Choroid plexus epithelial cell (primary cell): Measurements from ENCODE around the gene IL17RB.

Experiments
- DNase-seq: peaks from one replicate; pipeline ENCODE4 v3.0.0-alpha.2; 2010; ENCODE audit warnings: low read depth
- H3K4me3 ChIP-seq: 2 replicates; pipeline ENCODE4 v1.5.1; 2011; ENCODE audit warnings: low read depth, mild to moderate bottlenecking, control low read depth, low read length, moderate library complexity
- CTCF ChIP-seq: conservative IDR thresholded peaks from 2 replicates; pipeline ENCODE4 v1.5.1; 2011; ENCODE audit warnings: low read depth, mild to moderate bottlenecking, control low read depth, inconsistent platforms, low read length, moderate library complexity

The IL17RB gene

DNA sequence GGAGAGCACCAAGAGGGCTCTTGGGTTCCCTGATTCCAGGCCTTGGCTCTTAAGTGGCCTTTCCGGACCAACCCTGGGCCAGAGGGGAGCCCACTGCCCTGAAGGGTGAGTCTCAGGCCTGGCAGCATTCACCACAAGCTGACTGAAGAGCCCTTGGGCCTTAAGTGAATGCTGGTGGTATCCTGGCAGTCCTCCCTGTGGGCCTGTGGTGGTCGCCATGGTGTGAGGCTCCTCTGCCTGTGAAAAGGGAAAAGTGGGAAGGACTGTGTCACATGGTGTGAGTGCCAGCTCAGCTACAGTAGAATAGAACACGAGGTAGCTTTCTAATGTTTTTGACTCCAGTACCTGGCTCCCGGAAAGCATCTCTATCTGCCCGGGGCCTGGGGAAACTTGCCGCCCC, 15.4 kb upstream of the IL17RB start:
- TF ChIP-seq CTCF = no peak
- H3K4me3 ChIP-seq = no peak overlapping the region
- DNase-seq = no peak

DNA sequence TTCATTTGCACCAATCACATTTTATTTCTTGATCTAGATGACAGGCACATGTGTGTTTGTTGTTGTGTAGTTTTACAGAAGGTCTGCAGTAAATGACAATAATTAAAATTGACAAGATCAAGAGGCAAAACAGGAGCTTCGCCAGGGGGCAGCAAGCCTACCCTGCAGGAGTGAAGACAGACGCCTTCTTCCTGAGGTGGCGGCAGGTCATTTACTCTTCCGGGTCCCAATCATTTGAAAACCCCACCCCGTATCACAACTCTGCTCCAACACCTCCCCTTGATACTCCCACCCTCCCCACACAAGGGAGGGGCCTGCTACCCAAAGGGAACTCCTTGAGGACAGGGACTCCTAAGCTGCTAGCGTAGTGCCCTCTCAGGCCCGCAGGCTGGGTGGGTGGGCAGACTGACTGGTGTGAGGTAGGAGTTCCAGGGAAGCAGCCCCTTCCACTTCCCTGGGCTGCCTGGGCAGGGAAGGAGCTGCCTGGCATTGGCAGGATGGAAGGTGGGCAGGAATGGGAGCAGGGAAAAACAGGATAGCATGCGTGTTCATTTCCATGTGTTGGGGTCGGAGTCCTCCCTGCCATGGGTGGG, 13.2 kb upstream of the IL17RB start:
- no peak for TF ChIP-seq CTCF
- H3K4me3 ChIP-seq = no peak overlapping the region
- DNase-seq = no peak

DNA sequence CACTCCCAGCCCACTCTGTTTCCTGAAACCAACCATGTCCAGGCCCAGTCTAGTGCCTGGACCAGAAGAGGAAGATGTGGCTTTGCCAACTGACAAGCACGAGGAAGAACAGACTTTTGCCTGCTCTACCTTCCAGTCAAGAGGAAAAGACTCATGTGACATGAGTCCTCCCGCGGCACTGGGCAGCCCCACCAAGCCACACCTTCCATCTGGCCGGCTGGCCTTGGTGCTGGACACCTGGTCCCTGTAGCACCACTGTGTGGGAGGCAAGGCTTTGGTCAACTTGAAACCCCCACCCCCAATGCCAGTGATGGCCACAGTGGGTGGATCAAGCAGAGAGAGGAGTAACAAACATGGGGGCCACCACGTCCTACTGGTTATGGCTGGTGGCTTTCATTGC, 12.7 kb upstream of the IL17RB start:
- TF ChIP-seq CTCF = no peak
- no peak overlapping the region for H3K4me3 ChIP-seq
- DNase-seq = no peak

- no peak for DNase-seq
- TF ChIP-seq CTCF = no peak
- no peak overlapping the region for H3K4me3 ChIP-seq
Observed at GRCh38 chr3:53834429-53835095, 11.8 kb upstream of the IL17RB start.

DNA sequence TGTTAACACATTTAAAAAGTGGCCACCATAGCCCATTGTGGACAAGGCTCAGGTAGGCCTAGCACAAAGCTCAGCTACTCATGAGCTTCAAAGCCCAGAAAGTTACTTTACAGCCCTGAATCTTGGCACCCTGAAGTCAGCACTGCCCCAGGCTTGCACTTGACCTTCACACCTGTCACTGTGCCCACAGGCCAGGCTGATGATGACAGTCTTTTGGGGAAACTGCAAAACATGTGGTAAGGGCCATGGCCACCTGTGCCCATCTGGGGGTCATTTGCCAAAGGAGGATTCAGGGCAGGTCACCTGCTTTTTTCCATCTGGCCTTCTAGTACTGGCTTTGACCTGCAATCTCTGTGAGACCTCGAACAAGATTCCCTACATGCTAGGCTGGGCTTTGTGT, 11.1 kb upstream of the IL17RB start:
- DNase-seq = no peak
- TF ChIP-seq CTCF = no peak
- H3K4me3 ChIP-seq = no peak overlapping the region

DNA sequence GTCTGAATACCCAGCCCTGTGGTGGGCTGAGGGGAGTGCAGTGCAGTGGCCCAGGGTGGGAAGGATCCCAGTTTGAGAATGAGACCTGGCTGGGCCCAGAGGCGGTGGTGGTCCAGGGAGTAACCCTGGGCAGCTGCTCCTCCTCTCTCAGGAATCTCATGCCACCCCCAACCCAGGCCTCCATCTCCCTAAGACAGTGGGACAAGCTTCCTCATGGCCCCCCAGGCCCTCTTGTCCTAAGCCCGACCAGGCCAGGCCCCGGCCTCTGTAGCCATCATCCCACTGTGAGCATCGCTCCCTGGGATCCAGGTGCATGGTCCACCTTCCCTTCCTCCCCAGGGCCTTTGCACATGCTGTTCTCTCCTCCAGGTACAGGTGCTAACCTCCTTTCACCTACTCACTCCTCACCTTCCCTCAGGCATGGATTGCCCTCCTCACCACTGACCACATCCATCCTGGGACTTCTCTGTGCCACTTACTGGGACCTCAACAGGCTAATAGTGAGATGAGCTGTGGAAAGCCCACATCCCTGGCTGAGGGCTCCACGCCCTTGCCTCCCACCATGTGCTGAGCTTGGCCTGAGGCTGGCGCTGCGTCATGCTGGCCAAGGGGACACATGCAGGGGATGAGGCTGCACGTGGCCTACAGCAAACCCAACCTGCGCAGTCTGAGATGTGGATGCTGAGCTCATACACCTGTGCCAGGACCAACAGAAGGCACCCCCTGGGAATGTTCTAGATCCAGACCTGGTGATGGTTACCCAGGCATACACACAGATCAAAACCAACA, 10.1 kb upstream of the IL17RB start:
- no peak overlapping the region for H3K4me3 ChIP-seq
- DNase-seq = no peak
- TF ChIP-seq CTCF = no peak

DNA sequence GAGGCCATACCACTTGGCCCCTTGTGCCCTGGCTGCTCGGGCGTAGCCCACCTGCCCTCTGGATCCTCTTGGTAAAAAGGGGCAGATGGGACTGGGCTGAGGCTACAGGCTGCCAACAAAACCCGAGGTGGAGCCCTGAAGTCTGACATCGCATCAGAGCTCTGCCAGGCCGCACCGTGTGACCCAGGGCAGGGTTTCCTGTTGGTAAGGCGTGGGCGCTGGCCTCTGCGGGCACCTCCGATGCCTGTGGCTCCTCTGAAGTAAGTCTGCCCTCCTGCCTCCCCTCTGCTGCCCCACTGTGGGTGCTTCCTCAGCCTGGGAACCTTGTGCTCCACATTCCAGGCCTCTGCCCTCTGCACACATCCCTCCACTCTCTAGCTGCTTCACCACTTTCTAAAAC, 9.0 kb upstream of the IL17RB start:
- no peak for TF ChIP-seq CTCF
- H3K4me3 ChIP-seq = no peak overlapping the region
- no peak for DNase-seq
